Gastrocnemius medialis (tissue), 4 donors: ENCODE data around the gene VPS4A. TPM values are rescaled to one million over a fixed set of nuclear protein-coding genes. Genes with fewer than 3 reads are reported as not detected.

Experiments
- ATAC-seq, 2 donors: fragments of 150-250 bp; one replicate each; pipeline ENCODE4 v1.9.1; 2016
- DNase-seq, 2 donors: peaks; one replicate each; pipeline ENCODE4 v3.0.0-alpha.2; 2019
- H3K27ac ChIP-seq, 4 donors: fragments of 200-600 bp; sonication (generic); 1 replicate in 1 of 4; 2 replicates in 3 of 4; pipeline ENCODE4 v1.5.1; 2016 to 2018; ENCODE audit warnings: mild to moderate bottlenecking in 2 of 4, moderate library complexity in 1 of 4
- H3K27me3 ChIP-seq, 3 donors: fragments of 200-600 bp; sonication (generic) in 2 of 3; 1 replicate in 1 of 3; 2 replicates in 2 of 3; pipeline versions ENCODE4 v1.5.1 to v1.6.0; 2016 to 2019; ENCODE audit warnings: mild to moderate bottlenecking in 1 of 3, moderate library complexity in 1 of 3
- H3K36me3 ChIP-seq, 2 donors: fragments of 200-600 bp; sonication (generic) in 1 of 2; one replicate each; pipeline ENCODE4 v1.5.1; 2017 to 2018
- H3K4me1 ChIP-seq, 2 donors: fragments of 200-600 bp; sonication (generic) in 1 of 2; one replicate each; pipeline ENCODE4 v1.5.1; 2016 to 2017; ENCODE audit warnings: mild to moderate bottlenecking in 2 of 2
- H3K4me3 ChIP-seq, 4 donors: fragments of 200-600 bp; sonication (generic) in 3 of 4; 1 replicate in 1 of 4; 2 replicates in 3 of 4; pipeline ENCODE4 v1.5.1; 2016 to 2019; ENCODE audit warnings: mild to moderate bottlenecking in 2 of 4
- H3K9me3 ChIP-seq, 3 donors: fragments of 200-600 bp; sonication (generic) in 2 of 3; 1 replicate in 1 of 3; 2 replicates in 2 of 3; pipeline ENCODE4 v1.5.1; 2016 to 2019
- POLR2A ChIP-seq, 2 donors: fragments of 450-650 bp; IDR thresholded peaks; one replicate each; pipeline ENCODE4 v1.6.1; 2017; ENCODE audit warnings: antibody characterized with exemption in 2 of 2, mild to moderate bottlenecking in 2 of 2, moderate library complexity in 2 of 2
- in situ Hi-C, 4 donors: fragments of 200-750 bp; cut with MboI; loops; one replicate each; pipeline versions ENCODE4 v1.15.0 to v1.8.0; 2017; ENCODE audit warnings: low sequenced_read_pairs in 4 of 4
- intact Hi-C: fragments of 100-400 bp; cut with DNase I; formaldehyde crosslinking; loops from one replicate; pipeline ENCODE4 v1.15.1; 2023; ENCODE audit warnings: low total_unique reads
- total RNA-seq, 4 donors: library from RNA; depleted of rRNA; stranded (reverse); fragments of >200 nt; gene quantifications; one replicate each; pipeline versions ENCODE4 v1.1.0 to v1.2.3, GENCODE V29; 2016
- TF ChIP-seq, protein P1 (sequence below), 5 experiments: fragments of 450-650 bp in 3 of 5; fragments of 200-600 bp in 2 of 5; sonication (generic) in 2 of 5; IDR thresholded peaks in 4 of 5; conservative IDR thresholded peaks in 1 of 5; 1 replicate in 4 of 5; 2 replicates in 1 of 5; pipeline ENCODE4 v1.5.1; 2016 to 2019; ENCODE audit warnings: antibody characterized with exemption in 5 of 5, mild to moderate bottlenecking in 3 of 5, moderate library complexity in 3 of 5

VPS4A gene
- total RNA-seq, 4 donors from 2014 or later, result 53.3 to 112 (median 70.1) TPM

DNA sequence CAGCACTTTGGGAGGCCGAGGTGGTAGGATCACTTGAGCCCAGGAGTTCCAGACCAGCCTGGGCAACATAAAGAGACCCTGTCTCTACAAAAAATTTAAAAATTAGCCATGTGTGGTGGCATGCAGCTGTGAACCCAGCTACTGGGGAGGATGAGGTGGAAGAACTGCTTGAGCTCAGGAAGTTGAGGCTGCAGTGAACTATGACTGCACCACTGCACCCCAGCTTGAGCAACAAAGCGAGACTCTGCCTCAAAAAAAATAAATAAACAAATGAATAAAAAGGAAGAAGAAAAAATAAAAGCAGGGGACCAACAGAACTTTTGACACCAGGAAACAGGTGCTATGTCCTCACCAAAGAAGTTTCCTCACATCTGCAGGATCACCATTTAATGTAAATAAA lies 60.4 kb downstream of the VPS4A start:
- DNase-seq, result no peak
- in situ Hi-C loops (no loop called here), intact Hi-C loops (no loop called here)
- no peak overlapping the region for H3K27ac ChIP-seq
- TF ChIP-seq, protein P1, sequence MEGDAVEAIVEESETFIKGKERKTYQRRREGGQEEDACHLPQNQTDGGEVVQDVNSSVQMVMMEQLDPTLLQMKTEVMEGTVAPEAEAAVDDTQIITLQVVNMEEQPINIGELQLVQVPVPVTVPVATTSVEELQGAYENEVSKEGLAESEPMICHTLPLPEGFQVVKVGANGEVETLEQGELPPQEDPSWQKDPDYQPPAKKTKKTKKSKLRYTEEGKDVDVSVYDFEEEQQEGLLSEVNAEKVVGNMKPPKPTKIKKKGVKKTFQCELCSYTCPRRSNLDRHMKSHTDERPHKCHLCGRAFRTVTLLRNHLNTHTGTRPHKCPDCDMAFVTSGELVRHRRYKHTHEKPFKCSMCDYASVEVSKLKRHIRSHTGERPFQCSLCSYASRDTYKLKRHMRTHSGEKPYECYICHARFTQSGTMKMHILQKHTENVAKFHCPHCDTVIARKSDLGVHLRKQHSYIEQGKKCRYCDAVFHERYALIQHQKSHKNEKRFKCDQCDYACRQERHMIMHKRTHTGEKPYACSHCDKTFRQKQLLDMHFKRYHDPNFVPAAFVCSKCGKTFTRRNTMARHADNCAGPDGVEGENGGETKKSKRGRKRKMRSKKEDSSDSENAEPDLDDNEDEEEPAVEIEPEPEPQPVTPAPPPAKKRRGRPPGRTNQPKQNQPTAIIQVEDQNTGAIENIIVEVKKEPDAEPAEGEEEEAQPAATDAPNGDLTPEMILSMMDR (IDR thresholded peaks at IDR 0.05 in 4 of 5, conservative IDR thresholded peaks at IDR 0.05 in 1 of 5), result no peak
- no peak for TF ChIP-seq POLR2A (IDR thresholded peaks at IDR 0.05)
- H3K4me3 ChIP-seq, result no peak overlapping the region
- ATAC-seq, result no peak
- peaks cover 0 to 53% of the 10 kb centered on the region in 2 donors for H3K36me3 ChIP-seq
- H3K4me1 ChIP-seq, result no peaks in the 10 kb centered on the region
- no peaks in the 10 kb centered on the region for H3K9me3 ChIP-seq
- no peaks in the 10 kb centered on the region for H3K27me3 ChIP-seq

DNA sequence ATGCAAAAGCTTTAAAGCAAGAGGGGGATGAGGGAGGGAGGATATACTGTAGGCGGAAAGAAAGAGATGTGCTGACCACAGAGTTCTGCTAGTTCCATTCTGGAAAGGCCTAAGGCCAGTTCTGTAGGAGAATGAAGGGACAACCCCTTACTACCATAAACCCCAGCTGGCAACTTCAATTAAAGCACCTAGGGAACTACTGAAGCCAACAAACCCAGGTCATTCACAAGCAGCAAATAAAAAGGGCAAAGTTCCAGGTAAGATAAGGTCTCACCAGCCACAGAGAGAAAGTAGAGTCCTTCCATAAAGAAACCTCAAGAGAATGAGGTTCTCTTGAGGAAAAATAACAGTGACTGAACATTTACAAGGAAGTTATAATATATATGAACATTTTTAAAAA lies 61.9 kb downstream of the VPS4A start:
- H3K9me3 ChIP-seq, result no peaks in the 10 kb centered on the region
- intact Hi-C loops, result no loop called here
- no peaks in the 10 kb centered on the region for H3K4me1 ChIP-seq
- TF ChIP-seq, protein P1 (IDR thresholded peaks at IDR 0.05 in 4 of 5, conservative IDR thresholded peaks at IDR 0.05 in 1 of 5), result no peak
- TF ChIP-seq POLR2A (IDR thresholded peaks at IDR 0.05), result no peak
- H3K36me3 ChIP-seq, result peaks cover 0 to 39% of the 10 kb centered on the region in 2 donors
- no peak overlapping the region for H3K27ac ChIP-seq
- no peaks in the 10 kb centered on the region for H3K27me3 ChIP-seq
- ATAC-seq (no peak), DNase-seq (no peak)
- H3K4me3 ChIP-seq, result no peak overlapping the region
- in situ Hi-C loops, result no loop called here

Other genes with a start within 250 kb of the VPS4A start
- 10 to 100 TPM in 1 of 4 donors, 1 to 10 TPM in 1, under 1 TPM in 1, not detected in 1; 0.23 to 10.0 (median 1.6) TPM for gene HAS3, start 205.7 kb upstream of the VPS4A start, total RNA-seq
- 10 to 100 TPM; 27.3 to 52.3 (median 34.8) TPM for gene CHTF8, start 178.8 kb upstream of the VPS4A start, total RNA-seq
- gene UTP4, start 178.7 kb upstream of the VPS4A start, total RNA-seq, result 10 to 100 TPM; 33.1 to 44.2 (median 35.5) TPM
- 10 to 100 TPM; 13.3 to 36.8 (median 33.0) TPM for gene SNTB2, start 124.2 kb upstream of the VPS4A start, total RNA-seq
- 10 to 100 TPM; 11.0 to 23.1 (median 16.8) TPM for gene PDF, start 19.2 kb downstream of the VPS4A start, total RNA-seq
- gene COG8, start 28.2 kb downstream of the VPS4A start, total RNA-seq, result 10 to 100 TPM; 41.2 to 56.5 (median 52.1) TPM
- 10 to 100 TPM in 2 of 4 donors, 1 to 10 TPM in 2; 7.3 to 13.5 (median 9.7) TPM for gene NIP7, start 28.4 kb downstream of the VPS4A start, total RNA-seq
- 1 to 10 TPM in 1 of 4 donors, not detected in 3; 1.3 TPM for gene TMED6, start 40.4 kb downstream of the VPS4A start, total RNA-seq
- gene TERF2, start 74.7 kb downstream of the VPS4A start, total RNA-seq, result 10 to 100 TPM; 11.9 to 38.9 (median 15.2) TPM
- 10 to 100 TPM; 18.5 to 50.1 (median 26.3) TPM for gene CYB5B, start 113.3 kb downstream of the VPS4A start, total RNA-seq